Suprapubic skin (tissue), 4 donors: Measurements from ENCODE around the gene CAMTA1.

ENCODE experiments used
- POLR2A ChIP-seq, 2 donors: fragments of 450-650 bp; IDR thresholded peaks; one replicate each; pipeline ENCODE4 v1.6.1; 2017; ENCODE audit warnings: antibody characterized with exemption in 2 of 2, mild to moderate bottlenecking in 2 of 2, moderate library complexity in 2 of 2
- POLR2AphosphoS5 ChIP-seq, 3 donors: sonication (generic); formaldehyde crosslinking; IDR thresholded peaks; one replicate each; pipeline ENCODE4 v1.6.1; 2017; ENCODE audit warnings: antibody characterized with exemption in 3 of 3

DNA sequence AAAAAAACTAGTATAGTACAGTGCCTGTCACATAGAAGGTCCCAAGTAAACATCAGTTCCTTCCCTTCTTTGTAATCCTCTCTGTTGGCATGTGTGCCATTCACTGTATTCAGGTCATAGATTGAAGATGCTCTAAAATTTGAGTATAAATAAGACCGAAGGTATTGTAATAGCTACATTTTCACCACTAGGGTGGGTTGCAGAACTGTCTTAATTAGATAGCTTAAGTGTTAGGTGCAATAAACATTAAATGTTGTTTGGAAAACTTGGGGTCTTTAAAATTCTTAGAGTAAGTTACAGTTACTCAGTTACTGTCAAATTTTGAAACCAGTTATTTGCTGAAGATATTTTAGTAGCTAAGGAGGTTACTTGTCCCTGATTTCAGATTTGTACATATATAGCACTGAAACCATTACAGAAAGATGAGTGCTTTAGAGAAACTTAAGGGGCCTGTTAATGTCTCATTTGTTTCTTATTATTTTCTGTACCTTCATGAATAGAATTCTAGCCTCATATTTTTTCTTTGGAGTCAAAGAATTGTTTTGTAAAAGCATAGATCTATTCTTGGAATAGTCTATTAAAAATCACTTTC is 1023.1 kb downstream of the CAMTA1 start:
- TF ChIP-seq POLR2AphosphoS5 (IDR thresholded peaks at IDR 0.05) (no peak), POLR2A (IDR thresholded peaks at IDR 0.05) (no peak)
